Peyer's patch (tissue), 4 donors: ENCODE measurements around the gene RNF145. TPM values are rescaled to one million over a fixed set of nuclear protein-coding genes. Genes with fewer than 3 reads are reported as not detected.

Experiments used
- DNase-seq, 3 donors: peaks; one replicate each; pipeline ENCODE4 v3.0.0-alpha.2; 2017 to 2019
- H3K27ac ChIP-seq, 4 donors: fragments of 200-600 bp; sonication (generic); one replicate each; pipeline ENCODE4 v1.5.1; 2016 to 2019
- H3K27me3 ChIP-seq, 2 donors: fragments of 200-600 bp; sonication (generic); one replicate each; pipeline ENCODE4 v1.5.1; 2019
- H3K36me3 ChIP-seq, 3 donors: fragments of 200-600 bp; sonication (generic); one replicate each; pipeline ENCODE4 v1.5.1; 2016 to 2019
- H3K4me1 ChIP-seq, 4 donors: fragments of 200-600 bp; sonication (generic); one replicate each; pipeline ENCODE4 v1.5.1; 2016 to 2019
- H3K4me3 ChIP-seq, 4 donors: fragments of 200-600 bp; sonication (generic); 1 replicate in 3 of 4; 2 replicates in 1 of 4; pipeline ENCODE4 v1.5.1; 2016 to 2019; ENCODE audit warnings: mild to moderate bottlenecking in 1 of 4
- H3K9me3 ChIP-seq, 4 donors: fragments of 200-600 bp; sonication (generic); one replicate each; pipeline ENCODE4 v1.5.1; 2016 to 2019; ENCODE audit warnings: mild to moderate bottlenecking in 1 of 4
- CTCF ChIP-seq, 6 experiments: fragments of 450-650 bp in 4 of 6; fragments of 200-600 bp in 2 of 6; sonication (generic) in 1 of 6; IDR thresholded peaks; one replicate each; pipeline ENCODE4 v1.5.1; 2017 to 2019; ENCODE audit warnings: antibody characterized with exemption in 6 of 6, mild to moderate bottlenecking in 3 of 6, moderate library complexity in 1 of 6
- POLR2A ChIP-seq, 2 donors: fragments of 450-650 bp; IDR thresholded peaks; one replicate each; pipeline ENCODE4 v1.5.1; 2017; ENCODE audit warnings: antibody characterized with exemption in 2 of 2, mild to moderate bottlenecking in 2 of 2, moderate library complexity in 2 of 2
- total RNA-seq, 4 donors: library from RNA; depleted of rRNA; stranded (reverse); fragments of >200 nt; gene quantifications; one replicate each; pipeline ENCODE4 v1.1.0, GENCODE V29; 2016

The RNF145 gene
- total RNA-seq, 4 donors from 2014 or later, result 12.1 to 85.8 (median 23.6) TPM

- Histone ChIP-seq H3K27me3 (no peaks in the 10 kb centered on the region), H3K4me1 (peaks cover 0 to 42% (median 2%) of the 10 kb centered on the region in 4 donors), H3K4me3 (peak overlapping the region; percentile 90 to 96 (median 92)), H3K36me3 (no peaks in the 10 kb centered on the region), H3K9me3 (no peaks in the 10 kb centered on the region), H3K27ac (peak overlapping the region in 2 of 4 donors; percentile 2 to 94)
- DNase-seq, result no peak
- TF ChIP-seq CTCF (IDR thresholded peaks at IDR 0.05) (no peak), POLR2A (IDR thresholded peaks at IDR 0.05) (no peak)
Measured at GRCh38 chr5:159210210-159210661, 883 bp upstream of the RNF145 start.

DNA sequence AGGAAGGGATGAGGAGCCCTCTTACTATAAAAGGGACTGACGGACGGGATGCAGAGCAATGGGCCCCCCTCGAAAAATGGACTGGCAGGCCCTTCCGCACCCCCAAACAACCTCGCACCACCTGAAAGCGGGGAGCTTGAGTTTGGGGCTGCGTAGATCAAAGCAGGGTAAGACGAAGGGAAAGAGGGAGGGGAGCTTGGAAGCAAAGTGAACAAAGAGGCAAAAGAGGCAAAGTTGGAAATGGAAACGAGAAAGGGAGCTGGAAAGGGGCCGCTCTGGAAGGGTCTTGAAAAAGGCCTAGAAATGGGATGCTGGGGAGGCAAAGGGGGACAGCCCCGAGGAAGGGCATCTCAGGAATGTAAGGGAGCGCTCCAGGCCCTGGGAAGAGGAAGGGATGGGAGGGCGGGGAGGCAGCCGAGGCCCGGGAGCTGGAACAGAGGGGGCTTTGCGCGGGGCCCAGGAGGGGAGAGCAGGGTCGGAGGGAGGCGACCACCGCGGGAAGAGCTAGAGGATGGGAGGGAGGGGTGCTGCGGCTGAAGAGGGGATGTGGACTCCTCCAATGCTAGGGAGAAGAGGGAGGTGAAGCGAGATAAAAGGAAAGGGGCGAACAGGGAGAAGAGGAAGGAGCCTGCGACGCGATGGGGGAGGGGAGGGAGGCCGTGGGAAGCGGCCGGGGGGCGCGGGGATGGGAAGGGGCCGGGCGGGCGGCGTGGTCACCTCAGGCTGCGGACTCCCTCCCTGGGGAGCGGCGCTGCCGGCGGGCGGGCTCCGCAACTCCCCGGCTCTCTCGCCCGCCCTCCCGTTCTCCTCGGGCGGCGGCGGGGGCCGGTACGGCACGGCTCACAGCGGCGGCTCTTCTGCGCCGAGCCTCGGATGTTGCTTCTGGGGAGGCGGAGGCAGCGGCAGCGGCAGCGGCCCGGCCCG, 577 bp downstream of the RNF145 start:
- DNase-seq, result peak; percentile 43 to 66 (median 47)
- Histone ChIP-seq H3K27me3 (no peaks in the 10 kb centered on the region), H3K4me1 (peaks cover 0 to 51% (median 2%) of the 10 kb centered on the region in 4 donors), H3K9me3 (no peaks in the 10 kb centered on the region), H3K4me3 (peak overlapping the region; percentile 90 to 96 (median 92)), H3K36me3 (no peaks in the 10 kb centered on the region), H3K27ac (peak overlapping the region; percentile 94 to 99 (median 96))
- TF ChIP-seq CTCF (IDR thresholded peaks at IDR 0.05) (no peak), POLR2A (IDR thresholded peaks at IDR 0.05) (no peak)

GRCh38 chr5:159207686-159208513, 1.5 kb downstream of the RNF145 start:
- Histone ChIP-seq H3K9me3 (no peaks in the 10 kb centered on the region), H3K4me1 (peaks cover 0 to 52% (median 2%) of the 10 kb centered on the region in 4 donors), H3K4me3 (peak overlapping the region; percentile 90 to 96 (median 92)), H3K27me3 (no peaks in the 10 kb centered on the region), H3K27ac (peak overlapping the region; percentile 94 to 99 (median 96)), H3K36me3 (no peaks in the 10 kb centered on the region)
- peak; percentile 80 to 92 (median 83) for DNase-seq
- TF ChIP-seq POLR2A (IDR thresholded peaks at IDR 0.05) (peak in 1 of 2 donors; percentile 19), CTCF (IDR thresholded peaks at IDR 0.05) (no peak)

DNA sequence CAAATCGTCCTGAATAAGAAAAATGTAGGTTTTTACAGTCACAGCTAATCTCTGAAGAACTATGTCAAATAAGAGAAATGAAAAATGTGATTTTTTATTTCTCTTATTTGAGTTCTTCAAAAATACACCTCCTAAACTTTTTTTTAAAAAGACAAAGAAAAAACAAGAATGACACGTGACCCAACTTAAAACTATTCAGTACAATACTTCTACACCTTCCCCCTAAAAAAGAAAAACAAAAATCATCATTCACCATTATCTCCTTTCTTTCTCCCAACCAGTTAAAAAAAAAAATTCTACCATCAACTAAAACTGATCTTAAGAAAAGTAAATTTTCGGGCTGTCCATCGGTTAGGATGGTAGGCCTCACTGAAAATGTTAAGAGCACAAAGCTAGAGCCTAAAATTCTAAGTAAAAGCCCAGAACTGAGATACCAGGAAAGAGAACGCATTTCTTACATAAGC, 2.1 kb downstream of the RNF145 start:
- H3K36me3 ChIP-seq, result no peaks in the 10 kb centered on the region
- TF ChIP-seq POLR2A (IDR thresholded peaks at IDR 0.05), result no peak
- H3K4me1 ChIP-seq, result peaks cover 0 to 52% (median 2%) of the 10 kb centered on the region in 4 donors
- H3K9me3 ChIP-seq, result no peaks in the 10 kb centered on the region
- peak overlapping the region; percentile 90 to 96 (median 92) for H3K4me3 ChIP-seq
- DNase-seq, result no peak
- peak overlapping the region; percentile 94 to 99 (median 96) for H3K27ac ChIP-seq
- no peaks in the 10 kb centered on the region for H3K27me3 ChIP-seq

GRCh38 chr5:159206818-159207217, 2.5 kb downstream of the RNF145 start:
- DNase-seq, result no peak
- H3K4me3 ChIP-seq, result peak overlapping the region in 2 of 4 donors; percentile 12 to 90
- TF ChIP-seq POLR2A (IDR thresholded peaks at IDR 0.05) (no peak), CTCF (IDR thresholded peaks at IDR 0.05) (no peak)
- H3K27ac ChIP-seq, result peak overlapping the region in 3 of 4 donors; percentile 96 to 99 (median 96)
- no peaks in the 10 kb centered on the region for H3K9me3 ChIP-seq
- peaks cover 0 to 48% (median 2%) of the 10 kb centered on the region in 4 donors for H3K4me1 ChIP-seq
- no peaks in the 10 kb centered on the region for H3K36me3 ChIP-seq
- H3K27me3 ChIP-seq, result no peaks in the 10 kb centered on the region
